Liver (tissue), 9 donors: Measurements from ENCODE around the gene MCF2L2. TPM values are rescaled to one million over a fixed set of nuclear protein-coding genes. Genes with fewer than 3 reads are reported as not detected.

Experiments used
- DNase-seq: peaks from one replicate; pipeline ENCODE4 v3.0.0-alpha.2; 2017; ENCODE audit warnings: low spot score
- H3K27ac ChIP-seq, 2 donors: one replicate each; pipeline ENCODE4 v1.7.0; 2013; ENCODE audit warnings: inconsistent platforms in 2 of 2, low read length in 2 of 2, control low read depth in 1 of 2, low read depth in 1 of 2, mild to moderate bottlenecking in 1 of 2
- H3K27me3 ChIP-seq, 4 donors: one replicate each; pipeline versions ENCODE4 v1.6.1 to v1.7.0; 2013; ENCODE audit warnings: low read length in 3 of 4, inconsistent platforms in 1 of 4, mild to moderate bottlenecking in 1 of 4, moderate library complexity in 1 of 4; ENCODE audit not compliant: control insufficient read depth in 4 of 4, insufficient read depth in 4 of 4
- H3K36me3 ChIP-seq, 4 donors: one replicate each; pipeline versions ENCODE4 v1.6.1 to v1.7.0; 2013; ENCODE audit warnings: low read length in 3 of 4, mild to moderate bottlenecking in 3 of 4, low read depth in 1 of 4, moderate library complexity in 1 of 4; ENCODE audit not compliant: control insufficient read depth in 4 of 4, insufficient read depth in 3 of 4
- H3K4me1 ChIP-seq, 4 donors: one replicate each; pipeline versions ENCODE4 v1.6.1 to v1.7.0; 2013; ENCODE audit warnings: low read length in 3 of 4, mild to moderate bottlenecking in 3 of 4, moderate library complexity in 1 of 4; ENCODE audit not compliant: control insufficient read depth in 4 of 4, insufficient read depth in 4 of 4
- H3K4me3 ChIP-seq, 3 donors: one replicate each; pipeline versions ENCODE4 v1.6.1 to v1.7.0; 2013; ENCODE audit warnings: low read length in 3 of 3, control low read depth in 1 of 3, low read depth in 1 of 3, mild to moderate bottlenecking in 1 of 3
- H3K9ac ChIP-seq, 2 donors: one replicate each; pipeline ENCODE4 v1.7.0; 2013; ENCODE audit warnings: low read length in 2 of 2, mild to moderate bottlenecking in 2 of 2, moderate library complexity in 2 of 2, control low read depth in 1 of 2, low read depth in 1 of 2
- H3K9me3 ChIP-seq, 4 donors: one replicate each; pipeline versions ENCODE4 v1.6.1 to v1.7.0; 2013; ENCODE audit warnings: low read length in 3 of 4; ENCODE audit not compliant: control insufficient read depth in 4 of 4
- ATF3 ChIP-seq: IDR thresholded peaks from 2 replicates; pipeline ENCODE4 v1.6.1; 2016; ENCODE audit warnings: antibody characterized with exemption
- CTCF ChIP-seq: fragments of 150-350 bp; IDR thresholded peaks from 2 replicates; pipeline ENCODE4 v1.5.1; 2017; ENCODE audit warnings: improper control_type of control experiment, low read depth, low read length; ENCODE audit not compliant: missing input control
- FOXA1 ChIP-seq: IDR thresholded peaks from 2 replicates; pipeline ENCODE4 v1.6.1; 2016; ENCODE audit warnings: antibody characterized with exemption
- FOXA2 ChIP-seq: IDR thresholded peaks from 2 replicates; pipeline ENCODE4 v1.6.1; 2016; ENCODE audit warnings: antibody characterized with exemption
- GABPA ChIP-seq, 2 donors: IDR thresholded peaks in 1 of 2; conservative IDR thresholded peaks in 1 of 2; 2 replicates each; pipeline ENCODE4 v1.6.1; 2016; ENCODE audit warnings: antibody characterized with exemption in 2 of 2, mild to moderate bottlenecking in 1 of 2, moderate library complexity in 1 of 2
- HNF4A ChIP-seq, 2 donors: conservative IDR thresholded peaks; 2 replicates each; pipeline ENCODE4 v1.6.1; 2016; ENCODE audit warnings: antibody characterized with exemption in 2 of 2, mild to moderate bottlenecking in 2 of 2
- HNF4G ChIP-seq: IDR thresholded peaks from 2 replicates; pipeline ENCODE4 v1.6.1; 2016; ENCODE audit warnings: antibody characterized with exemption
- MAX ChIP-seq: IDR thresholded peaks from 2 replicates; pipeline ENCODE4 v1.6.1; 2016; ENCODE audit warnings: antibody characterized with exemption
- NR2F2 ChIP-seq: IDR thresholded peaks from 2 replicates; pipeline ENCODE4 v1.6.1; 2016; ENCODE audit warnings: antibody characterized with exemption
- RAD21 ChIP-seq, 2 donors: IDR thresholded peaks; 2 replicates each; pipeline ENCODE4 v1.6.1; 2016; ENCODE audit warnings: antibody characterized with exemption in 2 of 2, mild to moderate bottlenecking in 2 of 2
- RXRA ChIP-seq, 2 donors: IDR thresholded peaks; 2 replicates each; pipeline ENCODE4 v1.6.1; 2017 to 2018; ENCODE audit warnings: antibody characterized with exemption in 2 of 2, mild to moderate bottlenecking in 1 of 2
- SP1 ChIP-seq: IDR thresholded peaks from 2 replicates; pipeline ENCODE4 v1.6.1; 2018; ENCODE audit warnings: antibody characterized with exemption, mild to moderate bottlenecking
- TAF1 ChIP-seq: conservative IDR thresholded peaks from 2 replicates; pipeline ENCODE4 v1.6.1; 2016; ENCODE audit warnings: antibody characterized with exemption, mild to moderate bottlenecking
- ZBTB33 ChIP-seq: IDR thresholded peaks from 2 replicates; pipeline ENCODE4 v1.6.1; 2016; ENCODE audit warnings: antibody characterized with exemption
- WGBS: extraction: QIAGEN DNeasy Blood & Tissue Kit; methylation state at CpG from one replicate; pipeline ENCODE4 v1.1.7; 2013; 5-methylcytosine and 5-hydroxymethylcytosine counted together
- polyA plus RNA-seq, 2 donors: library from polyadenylated mRNA; stranded (reverse) in 1 of 2; unstranded in 1 of 2; fragments of 200-250 nt in 1 of 2; fragments of >200 nt in 1 of 2; fragmentation: Nextera tagmentation in 1 of 2; extraction: Ambion mirVana in 1 of 2; gene quantifications; one replicate each; pipeline versions ENCODE4 v1.2.1 to v1.2.3, GENCODE V29; 2013 to 2015
- total RNA-seq, 2 donors: library from RNA; depleted of rRNA; stranded (reverse); fragments of >200 nt; gene quantifications; one replicate each; pipeline ENCODE4 v1.2.3, GENCODE V29; 2014
- donor health status: healthy.
- donor health status: healthy.
- donor health status: healthy.
- donor health status: healthy.
- donor health status: healthy.

MCF2L2 gene
- total and polyA plus RNA-seq, 4 donors: 0.02 to 0.47 (median 0.17) TPM; not detected in 1

GRCh38 chr3:183353421-183353820 lies 75.0 kb downstream of the MCF2L2 start:
- TF ChIP-seq GABPA (IDR thresholded peaks at IDR 0.05 in 1 of 2, conservative IDR thresholded peaks at IDR 0.05 in 1 of 2): no peak

GRCh38 chr3:183350164-183350563 lies 78.3 kb downstream of the MCF2L2 start:
- Histone ChIP-seq H3K4me3 (no peak overlapping the region), H3K36me3 (no peaks in the 10 kb centered on the region), H3K27me3 (no peaks in the 10 kb centered on the region), H3K9me3 (no peaks in the 10 kb centered on the region), H3K9ac (no peak overlapping the region), H3K27ac (no peak overlapping the region), H3K4me1 (no peaks in the 10 kb centered on the region)
- no peak for DNase-seq
- WGBS: 69% methylated on average over 3 of the region's 3 CpGs
- TF ChIP-seq CTCF (no peak), SP1 (no peak), RXRA (IDR thresholded peaks at IDR 0.05) (no peak), MAX (no peak)

More at GRCh38 chr3:183353421-183353820, 75.0 kb downstream of the MCF2L2 start:
- DNase-seq: no peak
- H3K27me3 ChIP-seq: no peaks in the 10 kb centered on the region
- no peaks in the 10 kb centered on the region for H3K4me1 ChIP-seq
- no peak overlapping the region for H3K4me3 ChIP-seq
- 85% methylated on average over 7 of the region's 7 CpGs for WGBS
- H3K9me3 ChIP-seq: no peaks in the 10 kb centered on the region
- H3K36me3 ChIP-seq: no peaks in the 10 kb centered on the region
- H3K27ac ChIP-seq: no peak overlapping the region
- H3K9ac ChIP-seq: no peak overlapping the region

- Histone ChIP-seq H3K36me3 (no peaks in the 10 kb centered on the region), H3K9me3 (no peaks in the 10 kb centered on the region), H3K9ac (no peak overlapping the region), H3K27ac (no peak overlapping the region), H3K4me3 (no peak overlapping the region), H3K4me1 (no peaks in the 10 kb centered on the region), H3K27me3 (no peaks in the 10 kb centered on the region)
- WGBS: 49% methylated on average over 8 of the region's 8 CpGs
- no peak for TF ChIP-seq ATF3
- TF ChIP-seq FOXA2: no peak
- no peak for TF ChIP-seq MAX
- TF ChIP-seq HNF4G: no peak
- no peak for TF ChIP-seq GABPA (IDR thresholded peaks at IDR 0.05 in 1 of 2, conservative IDR thresholded peaks at IDR 0.05 in 1 of 2)
- TF ChIP-seq CTCF: no peak
- no peak for TF ChIP-seq NR2F2
- TF ChIP-seq SP1: no peak
- TF ChIP-seq HNF4A (conservative IDR thresholded peaks at IDR 0.05): no peak
- no peak for TF ChIP-seq TAF1
- TF ChIP-seq FOXA1: no peak
- TF ChIP-seq ZBTB33: no peak
- TF ChIP-seq RAD21 (IDR thresholded peaks at IDR 0.05): no peak
- DNase-seq: no peak
Measured at GRCh38 chr3:183349421-183350157, 78.8 kb downstream of the MCF2L2 start.
